ENCODE results near the gene RIPOR2. TPM values are rescaled to one million over a fixed set of nuclear protein-coding genes. Genes with fewer than 3 reads are reported as not detected.

RIPOR2 gene
- total and polyA plus RNA-seq, 10 of the 15 experiments (the other 5 are each of a cell fraction or from before 2014, with no cell fraction given): 22.2 to 48.2 (median 34.7) TPM

- TF ChIP-seq YY1 (IDR thresholded peaks at IDR 0.05; ENCODE audit: low read depth, low read length) (0 out of 2 replicates have a peak, but pooled peaks have one; percentile 7), NKRF (conservative IDR thresholded peaks at IDR 0.05) (peak; percentile 3; the same call in 1 of the 2 replicates), GABPA (IDR thresholded peaks at IDR 0.05; ENCODE audit: low read depth) (no peak), MTA2 (IDR thresholded peaks at IDR 0.05; ENCODE audit: low read depth) (0 out of 2 replicates have a peak, but pooled peaks have one; percentile 11), DPF2 (IDR thresholded peaks at IDR 0.05) (peak; percentile 53; the same call in 1 of the 2 replicates), BHLHE40 (IDR thresholded peaks at IDR 0.05; ENCODE audit: borderline replicate concordance in 1 of 2, low read depth in 2 of 2, low read length in 1 of 2) (0 out of 4 replicates have a peak, but pooled peaks of 1 of the 2 experiments have one; percentile 6)
Measured at GRCh38 chr6:24910331-24910960, 25.3 kb downstream of the RIPOR2 start (continued).

- H3K4me3 ChIP-seq: peak overlapping the region; percentile 86
- H3K79me2 ChIP-seq (ENCODE audit: control insufficient read depth, insufficient read depth, low read length): peaks cover 33% of the 10 kb centered on the region
- H3K4me2 ChIP-seq (ENCODE audit: control insufficient read depth, insufficient read depth): peak overlapping the region; percentile 99
- H2AFZ ChIP-seq (ENCODE audit: control insufficient read depth, low read depth, low read length): peak overlapping the region; percentile 41
- intact Hi-C loops (cut with micrococcal nuclease; ENCODE audit: unreplicated experiment): loop anchor here (2.0 to 5.0 kb wide), 3 partner anchors 23 to 83 kb away; no protein-coding TSS in a partner anchor
- peaks cover 26% of the 10 kb centered on the region for H3K4me1 ChIP-seq (ENCODE audit: control insufficient read depth, insufficient read depth, low read length)
- H3K9ac ChIP-seq (ENCODE audit: control insufficient read depth, insufficient read depth, low read length): peak overlapping the region; percentile 57
- ChIA-PET SMC1A (ENCODE audit: uncharacterized antibody, unreplicated experiment) (interaction anchor here (0.7 to 10.7 kb wide), 31 partner anchors 10 to 162 kb away, joined by 3 to 201 read pairs (median 7); partner anchors contain the start of gene RIPOR2), RAD21 (ENCODE audit: unreplicated experiment) (interaction anchor here (0.8 to 6.2 kb wide), 24 partner anchors 10 to 162 kb away, joined by 3 to 111 read pairs (median 6); partner anchors contain the start of gene RIPOR2), POLR2A (interaction anchor here (0.6 to 3.8 kb wide), 15 partner anchors 9 to 161 kb away, joined by 3 to 23 read pairs (median 4); partner anchors contain the start of gene RIPOR2), CTCF (interaction anchor here (0.6 to 7.3 kb wide), 27 partner anchors 9 to 161 kb away, joined by 3 to 139 read pairs (median 5); partner anchors contain the start of gene RIPOR2)
- in situ Hi-C loops (cut with MboI): no loop called here
- no peaks in the 10 kb centered on the region for H3K36me3 ChIP-seq (ENCODE audit: control insufficient read depth in 2 of 2, insufficient read depth in 2 of 2, low read length in 1 of 2)
- FAIRE-seq: peak; percentile 49
- DNase-seq (ENCODE audit: low read depth, low spot score): no peak
- peak overlapping the region; percentile 60 for H3K27ac ChIP-seq (ENCODE audit: control insufficient read depth, insufficient read depth)
- TF ChIP-seq YY1 (IDR thresholded peaks at IDR 0.05; ENCODE audit: low read depth, low read length) (0 out of 2 replicates have a peak, but pooled peaks have one; percentile 5), EP300 (IDR thresholded peaks at IDR 0.05; ENCODE audit: borderline replicate concordance in 1 of 2, control insufficient read depth in 1 of 2, low read depth in 2 of 2, low read length in 2 of 2) (0 out of 4 replicates have a peak, but pooled peaks of 1 of the 2 experiments have one; percentile 14), ZNF24 (IDR thresholded peaks at IDR 0.05) (peak; percentile 59; the same call in 1 of the 2 replicates), RAD21 (IDR thresholded peaks at IDR 0.05; ENCODE audit: insufficient read depth, low read depth, low read length) (peak; percentile 25; the same call in 1 of the 2 replicates), SUPT20H (IDR thresholded peaks at IDR 0.05; ENCODE audit: borderline replicate concordance, control insufficient read depth, low read depth, low read length) (no peak), ZSCAN29 (IDR thresholded peaks at IDR 0.05) (no peak), CTCF (IDR thresholded peaks at IDR 0.05 in 2 of 3, conservative IDR thresholded peaks at IDR 0.05 in 1 of 3; ENCODE audit: control insufficient read depth in 2 of 3, extremely low read depth in 1 of 3, insufficient read depth in 1 of 3, low read depth in 3 of 3, low read length in 3 of 3) (peak in 1 of 3 experiments; percentile 9; a peak in 1 of 6 replicates)
- no peaks in the 10 kb centered on the region for H4K20me1 ChIP-seq (ENCODE audit: control insufficient read depth, insufficient read depth)
- WGBS (ENCODE audit: insufficient coverage, insufficient replicate concordance, low lambda C conversion rate, missing lambda C conversion rate): 3% methylated on average over 20 of the region's 20 CpGs
- no peaks in the 10 kb centered on the region; the same call in 2 of the 3 replicates for H3K9me3 ChIP-seq (replicated peaks; ENCODE audit: control insufficient read depth, insufficient read depth, low read length)
- peak; percentile 32 for ATAC-seq
- no peaks in the 10 kb centered on the region for H3K27me3 ChIP-seq (replicated peaks in 1 of 2; ENCODE audit: control insufficient read depth in 2 of 2, insufficient read depth in 2 of 2, low read length in 1 of 2)
- no TSS peak for BruUV-seq (replicated peaks)
Measured at GRCh38 chr6:24909241-24910216, 26.2 kb downstream of the RIPOR2 start.
